Fibroblast of lung (primary cell): ENCODE data around the gene KRT20. TPM values are rescaled to one million over a fixed set of nuclear protein-coding genes. Genes with fewer than 3 reads are reported as not detected.
A peak's percentile ranks its signal among the peaks of the same experiment; 100 is the strongest.

ENCODE experiments used
- DNase-seq, 2 donors: peaks; one replicate each; pipeline versions ENCODE4 v3.0.0 to v3.0.0-alpha.2; 2010; ENCODE audit warnings: low read depth in 2 of 2
- H2AFZ ChIP-seq: 2 replicates; pipeline ENCODE4 v1.5.1; 2012; ENCODE audit warnings: low read length, control low read depth, inconsistent platforms
- H3K27ac ChIP-seq: 2 replicates; pipeline ENCODE4 v1.5.1; 2011; ENCODE audit warnings: low read length, control low read depth; ENCODE audit not compliant: insufficient read depth
- H3K27me3 ChIP-seq: 2 replicates; pipeline ENCODE4 v1.5.1; 2011; ENCODE audit warnings: mild to moderate bottlenecking, low read length; ENCODE audit not compliant: control insufficient read depth, insufficient read depth
- H3K36me3 ChIP-seq: 2 replicates; pipeline ENCODE4 v1.5.1; 2011; ENCODE audit warnings: low read length; ENCODE audit not compliant: control insufficient read depth, insufficient read depth
- H3K4me1 ChIP-seq: 2 replicates; pipeline ENCODE4 v1.5.1; 2011; ENCODE audit warnings: low read length; ENCODE audit not compliant: control insufficient read depth, insufficient read depth; ENCODE audit errors: extremely low read depth
- H3K4me2 ChIP-seq: 2 replicates; pipeline ENCODE4 v1.5.1; 2011; ENCODE audit warnings: low read length, control low read depth; ENCODE audit not compliant: insufficient read depth; ENCODE audit errors: extremely low read depth
- H3K4me3 ChIP-seq, 4 experiments: fragments of 200-600 bp in 1 of 4; sonication (generic) in 1 of 4; replicated peaks in 1 of 4; 2 replicates each; pipeline ENCODE4 v1.5.1; 2011 to 2016; ENCODE audit warnings: low read length in 4 of 4, low read depth in 3 of 4, mild to moderate bottlenecking in 3 of 4, control low read depth in 2 of 4, inconsistent platforms in 1 of 4, mixed read lengths in 1 of 4; ENCODE audit not compliant: insufficient read depth in 1 of 4; ENCODE audit errors: control extremely low read depth in 1 of 4
- H3K79me2 ChIP-seq: 2 replicates; pipeline ENCODE4 v1.5.1; 2012; ENCODE audit warnings: mild to moderate bottlenecking, low read length, inconsistent platforms; ENCODE audit not compliant: control insufficient read depth, insufficient read depth
- H3K9ac ChIP-seq: 2 replicates; pipeline ENCODE4 v1.5.1; 2011; ENCODE audit warnings: mild to moderate bottlenecking, low read length, control low read depth; ENCODE audit not compliant: insufficient read depth
- H3K9me3 ChIP-seq: 2 replicates; pipeline ENCODE4 v1.5.1; 2012; ENCODE audit warnings: low read depth, low read length; ENCODE audit not compliant: control insufficient read depth, insufficient read depth
- H4K20me1 ChIP-seq: 2 replicates; pipeline ENCODE4 v1.5.1; 2011; ENCODE audit warnings: low read length; ENCODE audit not compliant: control insufficient read depth, insufficient read depth; ENCODE audit errors: extremely low read depth
- EZH2 ChIP-seq: IDR thresholded peaks from 2 replicates; pipeline ENCODE4 v1.5.1; 2012; ENCODE audit warnings: low read length, control low read depth, mild to moderate bottlenecking; ENCODE audit errors: missing control alignments
- polyA plus RNA-seq, 2 donors: library from polyadenylated mRNA; depleted of rRNA in 1 of 2; stranded (reverse) in 1 of 2; unstranded in 1 of 2; fragments of >200 nt; gene quantifications; 2 replicates each; pipeline ENCODE4 v1.2.1, GENCODE V29; 2011 to 2012; ENCODE audit warnings: missing spikeins in 1 of 2
- total RNA-seq: library from RNA; depleted of rRNA; stranded (reverse); fragments of >200 nt; gene quantifications from 2 replicates; pipeline ENCODE4 v1.2.1, GENCODE V29; 2014
- TF ChIP-seq, protein P1 (sequence below), 2 donors: IDR thresholded peaks in 1 of 2; conservative IDR thresholded peaks in 1 of 2; 1 replicate in 1 of 2; 2 replicates in 1 of 2; pipeline ENCODE4 v1.5.1; 2011 to 2012; ENCODE audit warnings: low read length in 2 of 2, control low read depth in 1 of 2, inconsistent platforms in 1 of 2, low read depth in 1 of 2, mild to moderate bottlenecking in 1 of 2

KRT20 gene
- total and polyA plus RNA-seq, 2 donors (not counting 1 experiment from before 2014, with no cell fraction given): not detected

DNA sequence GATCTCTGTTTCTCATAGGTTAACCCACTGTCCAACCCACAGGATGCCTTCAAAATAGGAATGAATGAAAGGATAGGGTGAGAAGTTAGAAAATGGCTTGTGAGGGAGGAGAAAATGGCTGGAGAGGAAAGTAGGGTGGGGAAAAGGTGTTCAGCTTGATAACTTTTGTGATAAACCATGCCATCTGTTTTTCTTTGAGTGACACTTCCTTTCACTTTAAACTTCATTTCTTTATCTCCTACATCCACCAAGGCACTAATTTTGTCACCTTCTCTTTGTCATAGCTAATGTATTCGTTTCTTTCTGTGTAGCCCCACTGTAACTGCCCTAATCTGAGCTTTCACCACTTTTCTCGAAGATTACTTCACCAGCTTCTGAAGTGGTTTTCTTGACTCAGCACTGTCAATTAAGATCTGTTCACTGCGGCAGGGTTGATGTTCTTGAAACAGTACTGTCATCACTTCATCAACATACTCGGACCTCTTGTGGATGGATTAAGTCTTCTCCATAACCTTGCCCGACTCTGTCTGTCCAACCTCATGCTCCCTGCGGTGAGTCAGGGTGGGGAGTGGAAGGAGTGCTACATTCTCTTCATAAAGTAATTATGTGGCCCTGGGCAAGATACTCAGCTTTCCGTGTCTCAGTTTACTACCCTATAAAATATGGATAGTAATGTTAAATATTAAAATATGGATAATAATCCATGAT, 57.1 kb downstream of the KRT20 start:
- Histone ChIP-seq H3K4me3 (no peak overlapping the region), H3K9me3 (no peaks in the 10 kb centered on the region), H3K27me3 (no peaks in the 10 kb centered on the region), H3K9ac (no peak overlapping the region), H4K20me1 (no peaks in the 10 kb centered on the region), H2AFZ (no peak overlapping the region), H3K27ac (no peak overlapping the region), H3K36me3 (no peaks in the 10 kb centered on the region), H3K4me2 (no peak overlapping the region), H3K79me2 (no peaks in the 10 kb centered on the region), H3K4me1 (no peaks in the 10 kb centered on the region)
- TF ChIP-seq, protein P1, sequence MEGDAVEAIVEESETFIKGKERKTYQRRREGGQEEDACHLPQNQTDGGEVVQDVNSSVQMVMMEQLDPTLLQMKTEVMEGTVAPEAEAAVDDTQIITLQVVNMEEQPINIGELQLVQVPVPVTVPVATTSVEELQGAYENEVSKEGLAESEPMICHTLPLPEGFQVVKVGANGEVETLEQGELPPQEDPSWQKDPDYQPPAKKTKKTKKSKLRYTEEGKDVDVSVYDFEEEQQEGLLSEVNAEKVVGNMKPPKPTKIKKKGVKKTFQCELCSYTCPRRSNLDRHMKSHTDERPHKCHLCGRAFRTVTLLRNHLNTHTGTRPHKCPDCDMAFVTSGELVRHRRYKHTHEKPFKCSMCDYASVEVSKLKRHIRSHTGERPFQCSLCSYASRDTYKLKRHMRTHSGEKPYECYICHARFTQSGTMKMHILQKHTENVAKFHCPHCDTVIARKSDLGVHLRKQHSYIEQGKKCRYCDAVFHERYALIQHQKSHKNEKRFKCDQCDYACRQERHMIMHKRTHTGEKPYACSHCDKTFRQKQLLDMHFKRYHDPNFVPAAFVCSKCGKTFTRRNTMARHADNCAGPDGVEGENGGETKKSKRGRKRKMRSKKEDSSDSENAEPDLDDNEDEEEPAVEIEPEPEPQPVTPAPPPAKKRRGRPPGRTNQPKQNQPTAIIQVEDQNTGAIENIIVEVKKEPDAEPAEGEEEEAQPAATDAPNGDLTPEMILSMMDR (conservative IDR thresholded peaks at IDR 0.05 in 1 of 2, IDR thresholded peaks at IDR 0.05 in 1 of 2; ENCODE audit: low read depth in 1 of 2, low read length in 2 of 2): no peak
- TF ChIP-seq EZH2: no peak
- DNase-seq: peak; percentile 16 to 50

Other genes with a start within 250 kb of the KRT20 start
- 75.6 and 86.5 TPM in 2 replicates for gene SMARCE1, start 237.4 kb downstream of the KRT20 start, total RNA-seq
- gene SMARCE1, start 237.4 kb downstream of the KRT20 start, polyA plus RNA-seq: 93.8 and 103 TPM in 2 replicates
- gene KRT222, start 220.1 kb downstream of the KRT20 start, total RNA-seq: under 0.01 and 0.33 TPM in 2 replicates
- 0.05 TPM in 1 of 2 replicates, not detected in the other for gene KRT222, start 220.1 kb downstream of the KRT20 start, polyA plus RNA-seq
- gene KRT24, start 181.5 kb downstream of the KRT20 start, total RNA-seq: not detected in 2 replicates
- gene KRT24, start 181.5 kb downstream of the KRT20 start, polyA plus RNA-seq: not detected in 2 replicates
- gene KRT25, start 129.9 kb downstream of the KRT20 start, total RNA-seq: not detected in 2 replicates
- not detected in 2 replicates for gene KRT25, start 129.9 kb downstream of the KRT20 start, polyA plus RNA-seq
- not detected in 2 replicates for gene KRT26, start 113.0 kb downstream of the KRT20 start, total RNA-seq
- not detected in 2 replicates for gene KRT26, start 113.0 kb downstream of the KRT20 start, polyA plus RNA-seq
- not detected in 2 replicates for gene KRT27, start 102.7 kb downstream of the KRT20 start, total RNA-seq
- not detected in 2 replicates for gene KRT27, start 102.7 kb downstream of the KRT20 start, polyA plus RNA-seq
- not detected in 2 replicates for gene KRT28, start 85.3 kb downstream of the KRT20 start, total RNA-seq
- not detected in 2 replicates for gene KRT28, start 85.3 kb downstream of the KRT20 start, polyA plus RNA-seq
- 4.1 TPM in 2 replicates for gene KRT10, start 62.6 kb downstream of the KRT20 start, total RNA-seq
- gene KRT10, start 62.6 kb downstream of the KRT20 start, polyA plus RNA-seq: 26.9 and 45.8 TPM in 2 replicates
- not detected in 2 replicates for gene KRT12, start 18.0 kb downstream of the KRT20 start, total RNA-seq
- gene KRT12, start 18.0 kb downstream of the KRT20 start, polyA plus RNA-seq: not detected in 2 replicates
- gene KRT23, start 52.4 kb upstream of the KRT20 start, total RNA-seq: not detected in 2 replicates
- gene KRT23, start 52.4 kb upstream of the KRT20 start, polyA plus RNA-seq: 0.11 and 0.17 TPM in 2 replicates
- gene KRT39, start 81.7 kb upstream of the KRT20 start, total RNA-seq: 0.26 and 0.33 TPM in 2 replicates
- gene KRT39, start 81.7 kb upstream of the KRT20 start, polyA plus RNA-seq: 0.19 and 0.22 TPM in 2 replicates
- gene KRT40, start 99.1 kb upstream of the KRT20 start, total RNA-seq: not detected in 2 replicates
- gene KRT40, start 99.1 kb upstream of the KRT20 start, polyA plus RNA-seq: 0.03 and 0.05 TPM in 2 replicates
- gene KRTAP3-3, start 108.9 kb upstream of the KRT20 start, total RNA-seq: not detected in 2 replicates
- gene KRTAP3-3, start 108.9 kb upstream of the KRT20 start, polyA plus RNA-seq: not detected in 2 replicates
- not detected in 2 replicates for gene KRTAP3-2, start 114.7 kb upstream of the KRT20 start, total RNA-seq
- gene KRTAP3-2, start 114.7 kb upstream of the KRT20 start, polyA plus RNA-seq: not detected in 2 replicates
- gene KRTAP3-1, start 123.9 kb upstream of the KRT20 start, total RNA-seq: not detected in 2 replicates
- gene KRTAP3-1, start 123.9 kb upstream of the KRT20 start, polyA plus RNA-seq: not detected in 2 replicates
- gene KRTAP1-5, start 142.0 kb upstream of the KRT20 start, total RNA-seq: 0.17 TPM in 1 of 2 replicates, not detected in the other
- gene KRTAP1-5, start 142.0 kb upstream of the KRT20 start, polyA plus RNA-seq: 6.2 and 6.3 TPM in 2 replicates
- not detected in 2 replicates for gene KRTAP1-4, start 145.0 kb upstream of the KRT20 start, total RNA-seq
- gene KRTAP1-4, start 145.0 kb upstream of the KRT20 start, polyA plus RNA-seq: not detected in 2 replicates
- gene KRTAP1-3, start 149.6 kb upstream of the KRT20 start, total RNA-seq: not detected in 2 replicates
- gene KRTAP1-3, start 149.6 kb upstream of the KRT20 start, polyA plus RNA-seq: not detected in 2 replicates
- not detected in 2 replicates for gene KRTAP1-1, start 156.2 kb upstream of the KRT20 start, total RNA-seq
- 0.25 and 0.64 TPM in 2 replicates for gene KRTAP1-1, start 156.2 kb upstream of the KRT20 start, polyA plus RNA-seq
- not detected in 2 replicates for gene KRTAP2-1, start 162.1 kb upstream of the KRT20 start, total RNA-seq
- gene KRTAP2-1, start 162.1 kb upstream of the KRT20 start, polyA plus RNA-seq: not detected in 2 replicates
- gene KRTAP2-2, start 170.0 kb upstream of the KRT20 start, total RNA-seq: not detected in 2 replicates
- not detected in 2 replicates for gene KRTAP2-2, start 170.0 kb upstream of the KRT20 start, polyA plus RNA-seq
- not detected in 2 replicates for gene KRTAP2-3, start 174.9 kb upstream of the KRT20 start, total RNA-seq
- gene KRTAP2-3, start 174.9 kb upstream of the KRT20 start, polyA plus RNA-seq: 0.84 and 2.6 TPM in 2 replicates
- gene KRTAP2-4, start 180.6 kb upstream of the KRT20 start, total RNA-seq: not detected in 2 replicates
- not detected in 2 replicates for gene KRTAP2-4, start 180.6 kb upstream of the KRT20 start, polyA plus RNA-seq
- gene KRTAP4-7, start 198.9 kb upstream of the KRT20 start, total RNA-seq: not detected in 2 replicates
- gene KRTAP4-7, start 198.9 kb upstream of the KRT20 start, polyA plus RNA-seq: not detected in 2 replicates
- gene KRTAP4-8, start 212.9 kb upstream of the KRT20 start, total RNA-seq: not detected in 2 replicates
- gene KRTAP4-8, start 212.9 kb upstream of the KRT20 start, polyA plus RNA-seq: not detected in 2 replicates
- not detected in 2 replicates for gene KRTAP4-16, start 217.0 kb upstream of the KRT20 start, total RNA-seq
- gene KRTAP4-16, start 217.0 kb upstream of the KRT20 start, polyA plus RNA-seq: not detected in 2 replicates
- gene KRTAP4-9, start 220.1 kb upstream of the KRT20 start, total RNA-seq: not detected in 2 replicates
- not detected in 2 replicates for gene KRTAP4-9, start 220.1 kb upstream of the KRT20 start, polyA plus RNA-seq
- gene KRTAP4-11, start 233.1 kb upstream of the KRT20 start, total RNA-seq: not detected in 2 replicates
- not detected in 2 replicates for gene KRTAP4-11, start 233.1 kb upstream of the KRT20 start, polyA plus RNA-seq
- gene KRTAP4-12, start 238.9 kb upstream of the KRT20 start, total RNA-seq: not detected in 2 replicates
- gene KRTAP4-12, start 238.9 kb upstream of the KRT20 start, polyA plus RNA-seq: 0.23 TPM in 1 of 2 replicates, not detected in the other